Effector memory CD8-positive, alpha-beta T cell (primary cell): ENCODE measurements around the gene WDR37.

ENCODE experiments used
- ATAC-seq: fragments of 150-1000 bp; cut with Tn5 transposase; replicated peaks from 2 replicates; pipeline ENCODE4 v1.10.0; 2021; ENCODE audit warnings: mild to moderate bottlenecking, moderate library complexity
- DNase-seq, 3 experiments: peaks; one replicate each; pipeline ENCODE4 v3.0.0; 2021
- H3K27ac Mint-ChIP-seq, 2 donors: one replicate each; pipeline ENCODE4 v1.8.0; 2022; ENCODE audit warnings: mild to moderate bottlenecking in 2 of 2, mixed read lengths in 2 of 2, moderate library complexity in 2 of 2
- H3K27me3 Mint-ChIP-seq, 2 donors: one replicate each; pipeline ENCODE4 v1.8.0; 2022; ENCODE audit warnings: mixed read lengths in 2 of 2
- H3K36me3 Mint-ChIP-seq: one replicate; pipeline ENCODE4 v1.8.0; 2022; ENCODE audit warnings: mild to moderate bottlenecking, moderate library complexity, mixed read lengths; ENCODE audit not compliant: insufficient read depth
- H3K4me1 Mint-ChIP-seq, 2 donors: one replicate each; pipeline ENCODE4 v1.8.0; 2022; ENCODE audit warnings: low read depth in 2 of 2, mixed read lengths in 2 of 2
- H3K4me3 Mint-ChIP-seq, 2 donors: one replicate each; pipeline ENCODE4 v1.8.0; 2022; ENCODE audit warnings: mild to moderate bottlenecking in 2 of 2, mixed read lengths in 2 of 2, moderate library complexity in 2 of 2
- H3K9me3 Mint-ChIP-seq, 2 donors: one replicate each; pipeline ENCODE4 v1.8.0; 2022; ENCODE audit warnings: mixed read lengths in 2 of 2

WDR37 gene

DNA sequence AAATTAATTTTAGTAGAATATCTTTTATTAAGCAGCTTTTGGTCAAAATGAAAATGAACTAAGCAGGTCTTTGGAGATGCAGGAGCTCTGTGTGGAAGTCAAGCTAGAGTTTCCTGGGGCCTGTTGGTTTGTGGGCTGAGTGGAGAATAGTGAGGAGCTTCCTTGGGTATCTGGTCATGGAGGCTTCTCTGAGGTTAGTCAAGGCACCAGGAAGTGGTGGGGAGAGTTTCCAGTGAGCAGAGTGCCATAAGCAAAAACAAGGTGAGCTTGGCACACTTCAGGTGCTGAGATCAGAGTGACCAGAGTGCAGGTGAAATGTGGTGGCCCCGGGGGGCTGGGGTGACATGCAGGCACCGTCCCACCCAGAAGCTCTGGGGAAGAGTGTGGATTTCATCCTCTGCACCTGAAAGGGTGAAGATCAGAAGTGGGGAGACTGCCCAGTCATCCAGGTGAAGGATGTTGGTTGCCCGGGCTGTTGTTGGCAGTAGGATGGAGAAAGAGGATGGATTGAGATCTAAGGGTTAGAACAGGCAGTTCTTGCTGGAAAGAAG lies 77.4 kb downstream of the WDR37 start:
- Mint-ChIP-seq H3K4me1 (peaks cover 8 to 16% of the 10 kb centered on the region in 2 donors), H3K9me3 (peaks cover 5 to 6% of the 10 kb centered on the region in 2 donors), H3K4me3 (no peak overlapping the region), H3K27ac (peak overlapping the region; percentile 11 to 87), H3K36me3 (peaks cover 30% of the 10 kb centered on the region), H3K27me3 (no peaks in the 10 kb centered on the region)
- DNase-seq: no peak
- ATAC-seq: no peak

GRCh38 chr10:1134156-1134555 lies 78.0 kb downstream of the WDR37 start:
- H3K9me3 Mint-ChIP-seq: peaks cover 9 to 10% of the 10 kb centered on the region in 2 donors
- peaks cover 8 to 16% of the 10 kb centered on the region in 2 donors for H3K4me1 Mint-ChIP-seq
- no peaks in the 10 kb centered on the region for H3K27me3 Mint-ChIP-seq
- DNase-seq (no peak), ATAC-seq (no peak)
- peak overlapping the region; percentile 11 to 87 for H3K27ac Mint-ChIP-seq
- H3K36me3 Mint-ChIP-seq: peaks cover 24% of the 10 kb centered on the region
- no peak overlapping the region for H3K4me3 Mint-ChIP-seq

DNA sequence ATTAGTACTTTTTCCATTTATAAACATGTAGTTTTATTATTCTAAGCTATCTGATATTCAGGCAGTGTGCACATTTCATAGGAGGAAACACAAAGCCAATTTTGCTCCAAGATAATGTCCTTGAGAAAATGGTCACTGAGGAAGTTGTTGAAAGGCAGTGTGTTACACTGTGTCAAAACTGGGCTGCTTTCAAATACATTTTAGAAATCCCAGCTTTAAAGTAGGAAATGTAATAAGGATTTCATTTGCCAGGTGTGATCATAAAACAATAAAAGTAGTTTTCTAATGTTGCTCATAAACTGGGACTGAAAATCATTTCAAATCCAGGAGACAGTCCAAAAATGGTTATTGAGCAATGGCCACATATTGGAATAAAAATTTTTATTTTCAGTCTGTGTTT lies 80.1 kb downstream of the WDR37 start:
- Mint-ChIP-seq H3K4me3 (no peak overlapping the region), H3K36me3 (peaks cover 4% of the 10 kb centered on the region), H3K9me3 (peaks cover 9 to 10% of the 10 kb centered on the region in 2 donors), H3K27ac (no peak overlapping the region), H3K27me3 (peaks cover 4 to 5% of the 10 kb centered on the region in 2 donors), H3K4me1 (peaks cover 8 to 16% of the 10 kb centered on the region in 2 donors)
- no peak for ATAC-seq
- DNase-seq: no peak

- ATAC-seq (no peak), DNase-seq (no peak)
- H3K27me3 Mint-ChIP-seq: peaks cover 13 to 14% of the 10 kb centered on the region in 2 donors
- H3K36me3 Mint-ChIP-seq: no peaks in the 10 kb centered on the region
- H3K4me1 Mint-ChIP-seq: peaks cover 8 to 12% of the 10 kb centered on the region in 2 donors
- H3K27ac Mint-ChIP-seq: no peak overlapping the region
- no peak overlapping the region for H3K4me3 Mint-ChIP-seq
- H3K9me3 Mint-ChIP-seq: peaks cover 9 to 10% of the 10 kb centered on the region in 2 donors
Observed at GRCh38 chr10:1137499-1138163, 81.4 kb downstream of the WDR37 start.

DNA sequence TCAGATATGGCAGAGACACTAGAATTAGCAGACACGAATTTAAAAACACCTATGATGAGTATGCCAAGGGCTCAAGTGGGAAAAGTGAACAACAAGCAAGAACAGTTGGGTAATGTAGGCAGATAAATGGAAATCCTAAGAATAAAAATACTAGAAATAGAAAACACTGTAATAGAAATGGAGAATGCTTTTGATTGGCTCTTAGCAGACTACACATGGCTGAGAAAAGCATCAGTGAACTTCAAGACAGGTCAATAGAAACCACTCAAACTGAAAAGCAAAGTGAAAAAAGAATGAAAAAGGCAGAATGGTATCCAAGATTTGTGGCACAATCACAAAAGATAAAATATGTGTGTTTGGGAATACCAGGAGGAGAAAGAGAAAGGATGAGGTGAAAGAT lies 82.3 kb downstream of the WDR37 start:
- H3K36me3 Mint-ChIP-seq: no peaks in the 10 kb centered on the region
- no peak overlapping the region for H3K4me3 Mint-ChIP-seq
- H3K4me1 Mint-ChIP-seq: peaks cover 4 to 6% of the 10 kb centered on the region in 2 donors
- peaks cover 9 to 10% of the 10 kb centered on the region in 2 donors for H3K9me3 Mint-ChIP-seq
- H3K27me3 Mint-ChIP-seq: peaks cover 17 to 22% of the 10 kb centered on the region in 2 donors
- DNase-seq (no peak), ATAC-seq (no peak)
- no peak overlapping the region for H3K27ac Mint-ChIP-seq

DNA sequence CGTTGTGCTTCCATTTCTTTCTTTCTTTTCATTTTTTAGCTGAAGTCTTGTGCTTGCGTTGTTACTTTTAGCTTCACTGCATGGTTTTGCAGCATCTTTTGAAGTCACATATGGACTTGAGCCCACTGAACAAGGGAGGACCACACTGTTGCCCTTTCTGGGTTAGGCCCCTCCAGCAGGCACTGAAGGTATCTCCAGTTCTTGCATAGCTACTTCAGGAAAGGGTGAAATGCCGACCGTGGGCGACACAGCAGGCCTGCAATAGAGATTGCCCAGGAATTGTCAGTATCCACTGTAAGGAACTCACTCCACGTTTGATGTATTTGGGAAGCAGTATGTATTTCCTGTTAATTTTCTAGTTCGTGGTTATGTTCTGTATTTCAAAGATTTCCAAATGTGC lies 85.1 kb downstream of the WDR37 start:
- peaks cover 10 to 11% of the 10 kb centered on the region in 2 donors for H3K9me3 Mint-ChIP-seq
- peaks cover 30 to 36% of the 10 kb centered on the region in 2 donors for H3K27me3 Mint-ChIP-seq
- H3K4me3 Mint-ChIP-seq: no peak overlapping the region
- no peaks in the 10 kb centered on the region for H3K36me3 Mint-ChIP-seq
- no peak overlapping the region for H3K27ac Mint-ChIP-seq
- DNase-seq (no peak), ATAC-seq (no peak)
- H3K4me1 Mint-ChIP-seq: no peaks in the 10 kb centered on the region

DNA sequence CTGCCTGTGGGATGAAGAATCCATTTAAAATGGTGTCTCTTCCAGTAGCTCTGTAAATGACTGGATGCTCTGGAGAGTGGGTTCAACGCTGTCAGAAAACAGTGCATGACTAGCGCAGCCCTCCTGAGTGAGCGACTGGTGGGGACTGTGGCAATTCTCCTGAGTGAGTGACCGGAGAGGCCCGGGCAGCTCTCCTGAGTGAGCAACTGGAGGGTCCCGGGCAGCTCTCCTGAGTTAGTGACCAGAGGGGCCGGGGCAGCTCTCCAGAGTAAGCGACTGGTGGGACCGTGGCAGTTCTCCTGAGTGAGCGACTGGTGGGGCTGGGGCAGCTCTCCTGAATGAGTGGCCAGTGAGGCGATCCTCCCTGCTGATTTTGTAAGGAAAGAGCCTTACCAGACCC lies 85.5 kb downstream of the WDR37 start:
- DNase-seq (no peak), ATAC-seq (no peak)
- peaks cover 32 to 40% of the 10 kb centered on the region in 2 donors for H3K27me3 Mint-ChIP-seq
- H3K9me3 Mint-ChIP-seq: peaks cover 10 to 11% of the 10 kb centered on the region in 2 donors
- no peak overlapping the region for H3K27ac Mint-ChIP-seq
- no peaks in the 10 kb centered on the region for H3K4me1 Mint-ChIP-seq
- H3K4me3 Mint-ChIP-seq: no peak overlapping the region
- H3K36me3 Mint-ChIP-seq: no peaks in the 10 kb centered on the region

DNA sequence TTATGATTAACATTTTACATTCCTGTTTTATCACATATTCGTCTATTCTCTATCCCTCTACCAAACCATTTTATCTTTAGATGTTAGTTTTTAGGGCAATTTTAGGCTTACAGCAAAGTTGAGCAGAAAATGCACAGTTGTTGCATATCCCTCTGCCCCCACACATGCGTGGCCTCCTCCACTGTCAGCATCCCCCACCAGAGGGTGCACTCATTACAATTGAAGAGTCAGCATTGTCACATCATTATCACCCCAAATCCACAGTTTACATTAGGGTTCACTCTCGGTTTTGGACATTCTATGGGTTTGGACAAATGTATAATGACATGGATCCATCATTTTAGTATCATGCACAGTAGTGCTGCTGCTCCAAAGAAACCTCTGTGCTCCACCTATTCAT lies 86.4 kb downstream of the WDR37 start:
- peaks cover 41 to 49% of the 10 kb centered on the region in 2 donors for H3K27me3 Mint-ChIP-seq
- ATAC-seq (peak; percentile 27), DNase-seq (peak; percentile 10 to 28 (median 11))
- peaks cover 10 to 11% of the 10 kb centered on the region in 2 donors for H3K9me3 Mint-ChIP-seq
- H3K4me1 Mint-ChIP-seq: no peaks in the 10 kb centered on the region
- H3K4me3 Mint-ChIP-seq: no peak overlapping the region
- H3K27ac Mint-ChIP-seq: no peak overlapping the region
- H3K36me3 Mint-ChIP-seq: no peaks in the 10 kb centered on the region

- no peak overlapping the region for H3K4me3 Mint-ChIP-seq
- H3K27ac Mint-ChIP-seq: no peak overlapping the region
- DNase-seq (no peak), ATAC-seq (no peak)
- H3K36me3 Mint-ChIP-seq: no peaks in the 10 kb centered on the region
- H3K27me3 Mint-ChIP-seq: peaks cover 43 to 70% of the 10 kb centered on the region in 2 donors
- peaks cover 0 to 2% of the 10 kb centered on the region in 2 donors for H3K9me3 Mint-ChIP-seq
- peaks cover 7 to 10% of the 10 kb centered on the region in 2 donors for H3K4me1 Mint-ChIP-seq
Observed at GRCh38 chr10:1147810-1148209, 91.6 kb downstream of the WDR37 start.

GRCh38 chr10:1148855-1149605 lies 92.8 kb downstream of the WDR37 start:
- peaks cover 0 to 2% of the 10 kb centered on the region in 2 donors for H3K9me3 Mint-ChIP-seq
- no peak overlapping the region for H3K4me3 Mint-ChIP-seq

GRCh38 chr10:1149793-1150637 lies 93.8 kb downstream of the WDR37 start:
- Mint-ChIP-seq H3K4me1 (peaks cover 7 to 10% of the 10 kb centered on the region in 2 donors), H3K36me3 (no peaks in the 10 kb centered on the region), H3K4me3 (no peak overlapping the region), H3K27ac (no peak overlapping the region), H3K27me3 (peaks cover 28 to 56% of the 10 kb centered on the region in 2 donors), H3K9me3 (peaks cover 0 to 2% of the 10 kb centered on the region in 2 donors)
- DNase-seq: peak; percentile 9 to 11 (median 10)
- ATAC-seq: peak; percentile 81

More at GRCh38 chr10:1148855-1149605, 92.8 kb downstream of the WDR37 start:
- Mint-ChIP-seq H3K4me1 (peaks cover 7 to 10% of the 10 kb centered on the region in 2 donors), H3K27ac (no peak overlapping the region), H3K36me3 (no peaks in the 10 kb centered on the region), H3K27me3 (peaks cover 36 to 61% of the 10 kb centered on the region in 2 donors)
- no peak for DNase-seq
- no peak for ATAC-seq

- no peak for DNase-seq
- no peak for ATAC-seq
- Mint-ChIP-seq H3K9me3 (peaks cover 0 to 2% of the 10 kb centered on the region in 2 donors), H3K36me3 (no peaks in the 10 kb centered on the region), H3K27ac (peak overlapping the region in 1 of 2 donors; percentile 11), H3K4me1 (peaks cover 7 to 10% of the 10 kb centered on the region in 2 donors), H3K27me3 (peaks cover 28 to 56% of the 10 kb centered on the region in 2 donors), H3K4me3 (no peak overlapping the region)
Observed at GRCh38 chr10:1150638-1150955, 94.4 kb downstream of the WDR37 start.
